Measurements from ENCODE around the gene PDE2A.

DNA sequence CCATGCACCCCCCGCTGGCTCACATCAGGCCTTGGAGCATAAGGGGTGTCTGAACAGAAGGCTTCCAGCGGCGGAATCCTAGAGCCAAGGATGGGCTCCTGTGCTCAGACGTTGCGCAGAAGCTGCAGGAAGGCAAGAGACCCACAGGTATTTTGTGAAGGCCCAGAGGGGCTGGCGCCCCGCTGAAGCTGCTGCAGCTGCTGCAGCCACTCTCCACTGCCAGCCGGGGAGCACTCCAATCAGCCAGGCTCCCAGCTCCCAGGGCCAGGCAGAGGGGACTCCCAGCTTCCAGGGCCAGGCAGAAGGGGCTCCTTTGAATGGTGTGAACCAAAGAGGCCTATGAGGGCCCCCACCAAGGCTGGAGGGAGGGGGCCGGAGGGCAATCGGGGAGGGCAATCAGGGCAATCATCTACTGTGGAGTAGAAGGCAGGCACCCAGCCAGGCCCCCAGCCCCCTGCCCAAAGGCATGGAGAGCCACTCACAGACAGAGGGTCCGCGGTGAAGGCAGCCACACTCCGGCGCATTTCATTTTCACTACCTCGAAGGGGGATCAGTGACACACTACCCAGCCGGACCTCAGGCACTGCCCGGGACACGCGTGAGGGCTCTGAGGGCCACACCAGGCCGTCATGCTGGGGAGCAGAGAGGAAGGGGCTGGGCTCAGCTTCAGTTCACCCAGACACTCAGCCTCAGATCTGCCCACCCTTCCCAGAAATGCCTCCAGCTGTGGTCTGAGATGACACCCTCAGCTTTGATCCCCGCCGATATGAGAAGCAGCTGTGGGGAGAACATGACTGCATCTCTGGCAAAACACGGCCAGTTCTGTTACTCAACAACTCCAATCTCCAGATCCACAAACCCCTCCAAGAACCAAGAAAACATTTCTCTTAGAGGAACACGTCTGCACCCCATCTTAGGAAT lies 11.6 kb upstream of the PDE2A start:
- TF ChIP-seq, protein P1, sequence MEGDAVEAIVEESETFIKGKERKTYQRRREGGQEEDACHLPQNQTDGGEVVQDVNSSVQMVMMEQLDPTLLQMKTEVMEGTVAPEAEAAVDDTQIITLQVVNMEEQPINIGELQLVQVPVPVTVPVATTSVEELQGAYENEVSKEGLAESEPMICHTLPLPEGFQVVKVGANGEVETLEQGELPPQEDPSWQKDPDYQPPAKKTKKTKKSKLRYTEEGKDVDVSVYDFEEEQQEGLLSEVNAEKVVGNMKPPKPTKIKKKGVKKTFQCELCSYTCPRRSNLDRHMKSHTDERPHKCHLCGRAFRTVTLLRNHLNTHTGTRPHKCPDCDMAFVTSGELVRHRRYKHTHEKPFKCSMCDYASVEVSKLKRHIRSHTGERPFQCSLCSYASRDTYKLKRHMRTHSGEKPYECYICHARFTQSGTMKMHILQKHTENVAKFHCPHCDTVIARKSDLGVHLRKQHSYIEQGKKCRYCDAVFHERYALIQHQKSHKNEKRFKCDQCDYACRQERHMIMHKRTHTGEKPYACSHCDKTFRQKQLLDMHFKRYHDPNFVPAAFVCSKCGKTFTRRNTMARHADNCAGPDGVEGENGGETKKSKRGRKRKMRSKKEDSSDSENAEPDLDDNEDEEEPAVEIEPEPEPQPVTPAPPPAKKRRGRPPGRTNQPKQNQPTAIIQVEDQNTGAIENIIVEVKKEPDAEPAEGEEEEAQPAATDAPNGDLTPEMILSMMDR (conservative IDR thresholded peaks at IDR 0.05; ENCODE audit: low read depth, low read length): no peak
- no peak for TF ChIP-seq CHD1 (IDR thresholded peaks at IDR 0.05; ENCODE audit: low read depth, low read length)

All from IMR-90 (cell line).